ENCODE results near the gene ECE1.

- TF ChIP-seq CTCF (IDR thresholded peaks at IDR 0.05) (no peak), POLR2A (IDR thresholded peaks at IDR 0.05) (no peak)
Observed at GRCh38 chr1:21321963-21322680, 31.9 kb upstream of the ECE1 start.
